Hematopoietic multipotent progenitor cell treated with erythropoietin and hydrocortisone succinate and interleukin-3 and kit ligand, for 8 days (in vitro differentiated cells): ENCODE measurements around the gene AKAP6.
A peak's percentile ranks its signal among the peaks of the same experiment; 100 is the strongest.
"Not testable (repeated sequence)": the region's sequence is repeated elsewhere in the genome, so short reads cannot be mapped to it uniquely, and the experiment has no call there.

ENCODE experiments used
- DNase-seq: peaks from one replicate; pipeline ENCODE4 v3.0.0-alpha.2; 2015

AKAP6 gene

DNA sequence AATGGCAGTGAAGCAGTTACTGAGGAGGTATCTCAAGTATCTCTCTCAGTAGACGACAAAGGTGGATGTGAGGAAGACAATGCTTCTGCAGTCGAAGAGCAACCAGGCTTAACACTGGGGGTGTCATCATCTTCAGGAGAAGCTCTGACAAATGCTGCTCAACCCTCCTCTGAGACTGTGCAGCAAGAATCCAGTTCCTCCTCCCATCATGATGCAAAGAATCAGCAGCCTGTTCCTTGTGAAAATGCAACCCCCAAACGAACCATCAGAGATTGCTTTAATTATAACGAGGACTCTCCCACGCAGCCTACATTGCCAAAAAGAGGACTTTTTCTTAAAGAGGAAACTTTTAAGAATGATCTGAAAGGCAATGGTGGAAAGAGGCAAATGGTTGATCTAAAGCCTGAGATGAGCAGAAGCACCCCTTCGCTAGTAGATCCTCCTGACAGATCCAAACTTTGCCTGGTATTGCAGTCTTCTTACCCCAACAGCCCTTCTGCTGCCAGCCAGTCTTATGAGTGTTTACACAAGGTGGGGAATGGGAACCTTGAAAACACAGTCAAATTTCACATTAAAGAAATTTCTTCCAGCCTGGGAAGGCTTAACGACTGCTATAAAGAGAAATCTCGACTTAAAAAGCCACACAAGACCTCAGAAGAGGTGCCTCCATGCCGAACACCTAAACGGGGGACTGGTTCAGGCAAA, 216.6 kb downstream of the AKAP6 start:
- DNase-seq: no peak

DNA sequence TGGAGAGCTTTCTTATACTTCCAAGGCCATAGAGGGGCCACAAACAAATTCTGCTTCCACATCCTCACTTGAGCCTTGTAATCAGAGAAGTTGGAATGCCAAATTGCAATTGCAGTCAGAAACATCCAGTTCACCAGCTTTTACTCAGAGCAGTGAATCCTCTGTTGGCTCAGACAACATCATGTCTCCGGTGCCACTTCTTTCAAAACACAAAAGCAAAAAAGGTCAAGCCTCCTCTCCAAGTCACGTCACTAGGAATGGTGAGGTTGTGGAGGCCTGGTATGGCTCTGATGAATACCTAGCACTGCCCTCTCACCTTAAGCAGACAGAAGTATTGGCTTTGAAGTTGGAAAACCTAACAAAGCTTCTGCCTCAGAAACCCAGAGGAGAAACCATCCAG, 217.1 kb downstream of the AKAP6 start:
- DNase-seq: no peak

GRCh38 chr14:32552766-32553165, 223.7 kb downstream of the AKAP6 start:
- DNase-seq: no peak

- no peak for DNase-seq
Observed at GRCh38 chr14:32559048-32559447, 229.9 kb downstream of the AKAP6 start.

GRCh38 chr14:32559590-32559989, 230.5 kb downstream of the AKAP6 start:
- DNase-seq: no peak

DNA sequence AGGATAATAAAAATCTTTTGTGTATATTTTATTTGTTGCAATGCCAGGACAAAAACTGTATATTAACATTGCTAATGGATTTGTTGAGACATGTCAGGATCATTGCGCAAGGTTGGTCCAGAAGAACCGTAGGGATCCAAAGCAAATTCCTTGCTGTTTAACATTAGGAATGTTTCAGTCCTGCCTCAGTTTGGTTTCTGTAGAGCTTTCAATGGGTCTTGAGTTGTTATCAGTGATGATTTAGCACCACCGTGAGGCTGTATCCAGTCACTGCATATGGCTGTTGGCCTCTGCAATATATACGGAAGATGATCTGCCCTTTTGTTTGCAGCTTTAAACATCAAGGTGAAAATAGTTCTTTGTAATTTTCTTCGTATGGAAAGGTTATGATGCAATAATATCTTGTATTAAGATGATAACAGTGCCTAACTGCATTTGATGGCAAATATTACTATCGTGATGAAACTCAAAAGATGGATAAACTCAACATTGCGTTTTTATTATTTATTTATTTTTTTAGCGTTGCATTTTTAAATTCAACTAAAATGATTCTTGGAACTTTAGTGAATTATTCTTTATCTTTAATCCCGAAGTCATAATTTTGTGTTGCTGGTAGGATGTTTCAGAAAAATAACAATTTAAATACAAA, 231.2 kb downstream of the AKAP6 start:
- DNase-seq: peak; percentile 63

DNA sequence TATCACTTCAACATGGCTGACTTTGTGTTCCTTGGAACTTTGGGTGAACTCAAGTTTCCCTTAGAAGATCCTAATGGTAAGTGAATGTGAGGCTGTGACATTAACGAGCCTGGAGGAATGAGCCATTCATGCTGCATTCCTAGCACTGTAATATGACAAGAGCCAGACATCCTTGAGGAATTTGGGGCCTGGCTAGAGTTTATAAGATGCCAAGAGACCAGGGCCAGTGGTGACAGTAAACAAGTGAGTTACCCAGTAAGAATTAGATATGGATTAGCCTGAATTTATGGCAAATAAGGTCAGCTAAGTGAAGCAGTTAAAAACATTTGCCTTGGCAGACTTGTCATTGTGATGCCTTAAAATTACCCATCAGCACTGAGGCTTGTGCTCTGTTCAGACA, 232.4 kb downstream of the AKAP6 start:
- no peak for DNase-seq

DNA sequence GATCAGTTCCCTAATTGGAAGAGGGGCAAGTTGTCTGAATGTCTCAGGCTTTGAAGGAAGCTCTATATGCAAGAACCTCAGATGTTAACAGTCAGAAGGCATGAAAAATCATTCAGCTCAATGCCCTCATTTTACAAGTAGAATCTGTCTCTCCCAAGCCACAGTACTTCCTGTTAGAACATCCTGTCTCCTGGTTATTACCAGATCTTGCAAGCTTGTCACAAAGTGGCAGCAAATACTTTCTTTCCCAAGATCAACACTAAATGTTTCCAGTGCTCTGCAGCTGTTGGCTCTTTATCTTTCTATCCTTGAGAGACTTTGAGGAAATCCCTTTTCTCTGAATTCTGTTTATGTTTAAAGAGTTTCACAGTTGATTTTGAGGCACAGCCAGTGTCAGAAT, 235.5 kb downstream of the AKAP6 start:
- DNase-seq: no peak

DNA sequence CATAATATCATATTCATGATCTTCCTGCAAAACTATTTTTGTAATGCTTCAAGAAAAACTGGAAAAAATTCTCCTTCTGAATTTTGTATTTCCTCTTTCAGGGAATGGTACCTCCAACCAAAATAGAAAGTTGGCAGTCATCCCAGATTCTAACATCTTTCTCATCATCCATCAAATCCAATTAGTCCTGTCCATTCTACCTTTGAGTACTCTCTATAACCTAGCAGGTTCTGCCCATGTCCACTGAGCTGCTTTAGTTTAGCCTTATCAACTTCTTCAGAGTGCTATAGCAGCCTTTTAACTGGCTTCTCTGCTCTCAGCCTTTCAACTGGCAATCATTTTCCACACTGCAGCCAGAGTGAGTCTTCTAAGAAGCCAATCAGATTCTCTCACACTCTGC, 236.2 kb downstream of the AKAP6 start:
- no peak for DNase-seq

DNA sequence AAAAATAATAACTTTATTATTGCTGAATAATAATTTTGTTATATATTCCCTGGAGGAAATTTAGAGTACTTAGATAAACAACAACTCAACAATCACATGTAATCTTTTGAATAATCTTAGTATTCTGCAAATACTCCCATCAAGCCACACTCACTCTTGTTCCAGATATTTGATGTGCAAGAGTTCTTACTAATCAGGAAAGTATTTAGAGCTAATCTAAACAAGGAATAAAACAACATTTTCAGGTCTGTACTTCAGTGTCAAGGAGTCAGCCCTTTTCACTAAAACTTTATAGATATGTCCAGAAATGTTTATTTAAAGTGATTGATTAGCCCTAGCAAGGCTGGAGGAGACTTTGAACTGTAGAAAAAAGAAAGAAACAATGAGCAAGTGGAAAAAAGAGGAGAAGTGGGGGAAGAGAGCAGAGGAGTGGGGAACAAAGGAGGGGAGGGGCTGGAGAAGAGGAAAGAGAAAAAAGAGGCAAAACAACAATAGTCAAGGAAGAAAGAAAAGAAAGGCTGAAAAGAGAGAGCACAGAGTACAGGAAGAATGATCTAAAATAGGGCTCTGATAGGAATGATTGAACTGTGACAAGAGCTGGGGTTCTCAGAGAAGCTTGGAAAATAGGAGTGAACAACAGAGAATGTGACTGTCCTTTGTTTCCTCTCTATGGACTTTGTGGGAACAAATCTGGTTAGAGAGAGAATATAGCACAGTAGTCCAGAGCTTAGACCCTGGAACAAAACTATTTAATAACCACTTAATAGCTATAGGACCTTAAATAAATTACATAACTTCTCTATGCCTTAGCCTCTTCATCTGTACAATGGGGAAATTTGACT, 238.7 kb downstream of the AKAP6 start:
- DNase-seq: no peak

- no peak for DNase-seq
Observed at GRCh38 chr14:32571551-32571950, 242.5 kb downstream of the AKAP6 start.

GRCh38 chr14:32571995-32572866, 243.1 kb downstream of the AKAP6 start:
- no peak for DNase-seq

DNA sequence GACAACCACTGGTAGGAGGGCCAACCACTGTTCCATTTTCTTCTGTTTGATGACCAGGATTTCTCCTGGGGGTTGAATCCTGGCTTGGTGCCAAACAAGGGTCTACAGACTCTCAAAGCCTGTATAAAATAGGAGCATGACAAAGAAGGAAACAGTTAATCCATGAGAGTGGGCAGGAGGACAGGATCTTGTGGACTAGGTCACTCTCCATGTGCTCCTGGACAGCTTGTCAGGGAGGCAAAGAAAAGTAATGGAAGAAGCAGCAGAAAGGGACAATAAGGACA, 243.7 kb downstream of the AKAP6 start:
- no peak for DNase-seq

DNA sequence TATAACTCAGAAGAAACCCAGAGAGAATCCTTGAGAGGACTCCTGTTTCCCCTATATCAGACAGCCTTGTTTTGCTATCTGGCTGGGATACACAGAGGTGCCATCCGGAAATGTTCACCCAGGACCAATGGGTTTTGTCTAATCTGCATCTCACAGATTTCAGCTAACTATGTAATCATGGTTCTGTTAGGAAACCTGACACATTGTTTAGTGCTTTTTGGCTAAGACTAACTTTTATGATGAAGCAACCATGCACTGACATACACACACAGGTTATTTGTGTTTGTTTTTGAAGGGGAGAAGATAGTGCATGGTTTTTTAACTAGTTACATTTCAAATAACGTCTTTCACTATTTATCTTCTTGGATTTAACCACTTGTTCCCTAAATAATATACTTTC, 245.2 kb downstream of the AKAP6 start:
- DNase-seq: no peak

DNA sequence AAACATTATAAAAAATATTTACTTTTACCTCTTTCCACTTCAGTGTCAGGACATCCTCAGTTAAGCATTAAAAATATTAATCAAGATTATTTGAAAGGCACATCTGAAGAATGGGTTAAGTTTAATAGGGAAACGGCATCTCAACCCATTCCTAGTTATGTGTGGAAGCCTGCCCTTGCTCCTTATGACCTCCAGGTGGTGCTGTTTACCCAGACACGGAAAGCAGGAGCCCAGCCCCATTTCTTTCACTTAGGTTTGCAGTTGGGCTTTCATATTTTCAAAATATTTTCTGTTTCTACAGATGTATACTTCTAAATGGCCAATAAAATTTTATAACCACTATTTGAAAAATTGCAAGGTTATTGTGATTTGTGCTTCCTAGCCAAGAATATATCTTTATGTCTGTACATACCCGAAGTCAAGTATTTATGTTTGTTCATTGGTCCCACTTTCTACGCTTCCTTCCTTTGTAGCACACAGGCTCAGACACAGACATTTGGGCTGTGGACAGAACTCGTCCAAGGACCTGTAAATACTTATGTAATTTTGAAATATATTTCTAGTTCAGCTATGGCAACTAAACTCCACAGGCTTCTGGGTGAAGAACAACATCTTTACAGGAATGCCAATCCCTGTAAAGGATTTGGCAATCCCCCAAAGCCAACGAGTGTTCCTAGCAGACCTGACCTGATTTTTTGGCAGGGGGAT, 247.1 kb downstream of the AKAP6 start:
- DNase-seq: peak; percentile 62

- no peak for DNase-seq
Observed at GRCh38 chr14:32576977-32577376, 247.9 kb downstream of the AKAP6 start.

DNA sequence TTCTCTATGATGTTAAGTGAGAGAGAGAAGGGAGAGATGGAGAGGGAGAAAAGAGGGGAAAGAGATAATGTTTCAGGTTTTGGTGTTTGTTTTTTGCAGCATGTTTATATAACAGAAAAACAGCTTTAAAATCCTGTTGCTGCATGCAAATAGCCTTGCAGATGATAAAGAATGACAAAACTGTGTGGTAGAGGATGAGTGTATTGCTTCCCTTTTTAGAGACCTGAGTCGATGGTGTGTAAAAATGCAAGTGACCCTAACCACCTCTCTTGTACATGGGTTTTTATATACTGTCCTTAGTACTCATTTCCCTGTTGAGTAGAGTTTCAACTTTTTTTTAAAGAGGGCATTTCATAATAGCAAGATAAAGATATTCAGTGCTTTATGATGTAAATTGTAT, 249.1 kb downstream of the AKAP6 start:
- DNase-seq: no peak

- DNase-seq: not testable (repeated sequence)
Observed at GRCh38 chr14:32583427-32583826, 254.3 kb downstream of the AKAP6 start.

GRCh38 chr14:32584079-32584478, 255.0 kb downstream of the AKAP6 start:
- DNase-seq: no peak

GRCh38 chr14:32587461-32587860, 258.4 kb downstream of the AKAP6 start:
- no peak for DNase-seq

GRCh38 chr14:32588448-32589320, 259.6 kb downstream of the AKAP6 start:
- peak; percentile 43 for DNase-seq
